CD4-positive, alpha-beta T cell treated with Interferon gamma for 1 hour (primary cell): ENCODE data around the gene NDUFS7.

Experiments
- DNase-seq: peaks from one replicate; pipeline ENCODE4 v3.0.0-alpha.2; 2020

Gene NDUFS7

DNA sequence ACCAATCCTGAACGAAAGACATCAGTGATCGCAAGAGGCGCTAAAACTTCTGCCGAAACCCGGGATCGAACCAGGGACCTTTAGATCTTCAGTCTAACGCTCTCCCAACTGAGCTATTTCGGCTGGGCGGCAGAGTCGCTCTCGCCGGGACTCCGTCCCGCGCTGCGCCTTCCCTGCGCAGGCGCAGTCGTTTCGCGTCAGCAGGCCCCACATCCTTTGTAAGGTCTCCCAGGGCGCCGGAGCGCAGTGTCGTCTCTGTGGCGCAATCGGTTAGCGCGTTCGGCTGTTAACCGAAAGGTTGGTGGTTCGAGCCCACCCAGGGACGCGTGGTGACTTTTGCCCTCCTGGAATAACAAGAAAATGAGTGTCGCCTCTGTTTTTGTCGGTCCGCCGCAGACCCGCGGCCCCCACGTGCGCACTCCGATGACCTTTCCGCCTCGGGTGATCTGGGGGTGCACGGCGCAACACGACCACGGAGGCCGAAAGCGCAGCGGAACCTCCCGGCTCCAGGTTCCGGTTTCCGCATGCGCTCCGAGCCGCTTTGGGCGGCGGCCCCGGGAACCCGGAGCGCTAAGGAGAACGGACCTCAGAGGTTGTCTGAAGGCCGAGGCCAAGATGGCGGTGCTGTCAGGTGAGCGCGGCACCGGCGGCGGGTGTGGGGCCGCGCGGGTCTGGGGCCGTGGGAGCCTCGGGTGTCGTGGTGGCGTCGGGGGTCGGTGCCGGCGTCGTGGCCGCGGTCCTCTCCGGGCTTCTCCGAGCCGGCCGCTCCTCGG, at the start of gene NDUFS7:
Gene NDUFS7 (plus strand): TSS at position 596 of the 773 bp plus-strand sequence. CDS start 20 bp downstream, at position 616.
- peak; percentile 93 for DNase-seq

DNA sequence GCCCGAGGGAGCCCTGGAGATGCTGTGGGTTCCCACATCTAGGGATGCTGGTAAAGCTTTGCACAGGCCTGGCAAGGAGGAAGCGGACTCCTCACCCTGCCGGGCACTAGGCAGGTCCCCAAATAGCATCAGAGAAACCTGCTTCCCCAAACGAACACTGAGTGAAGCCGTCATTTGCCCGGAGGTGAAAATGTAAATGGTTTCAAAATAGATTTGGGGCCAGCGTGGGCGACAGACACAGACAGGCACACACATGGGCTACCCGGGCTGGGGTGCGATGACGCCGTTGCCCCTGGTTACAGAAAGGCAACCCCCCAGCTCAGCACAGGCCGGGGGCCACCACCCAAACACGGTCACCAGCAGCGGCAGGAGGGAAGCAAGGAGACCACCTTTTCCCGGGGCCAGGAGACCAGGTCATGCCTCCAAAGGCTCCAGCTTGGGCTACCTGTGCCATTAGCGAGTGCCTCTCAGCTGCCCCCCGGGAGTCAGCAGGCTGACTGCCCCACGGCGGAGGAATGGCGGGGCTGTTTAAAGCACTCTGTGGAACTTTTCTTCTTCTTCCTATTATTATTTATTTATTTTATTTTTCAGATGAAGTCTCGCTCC, 47.5 kb upstream of the NDUFS7 start:
- DNase-seq: no peak

DNA sequence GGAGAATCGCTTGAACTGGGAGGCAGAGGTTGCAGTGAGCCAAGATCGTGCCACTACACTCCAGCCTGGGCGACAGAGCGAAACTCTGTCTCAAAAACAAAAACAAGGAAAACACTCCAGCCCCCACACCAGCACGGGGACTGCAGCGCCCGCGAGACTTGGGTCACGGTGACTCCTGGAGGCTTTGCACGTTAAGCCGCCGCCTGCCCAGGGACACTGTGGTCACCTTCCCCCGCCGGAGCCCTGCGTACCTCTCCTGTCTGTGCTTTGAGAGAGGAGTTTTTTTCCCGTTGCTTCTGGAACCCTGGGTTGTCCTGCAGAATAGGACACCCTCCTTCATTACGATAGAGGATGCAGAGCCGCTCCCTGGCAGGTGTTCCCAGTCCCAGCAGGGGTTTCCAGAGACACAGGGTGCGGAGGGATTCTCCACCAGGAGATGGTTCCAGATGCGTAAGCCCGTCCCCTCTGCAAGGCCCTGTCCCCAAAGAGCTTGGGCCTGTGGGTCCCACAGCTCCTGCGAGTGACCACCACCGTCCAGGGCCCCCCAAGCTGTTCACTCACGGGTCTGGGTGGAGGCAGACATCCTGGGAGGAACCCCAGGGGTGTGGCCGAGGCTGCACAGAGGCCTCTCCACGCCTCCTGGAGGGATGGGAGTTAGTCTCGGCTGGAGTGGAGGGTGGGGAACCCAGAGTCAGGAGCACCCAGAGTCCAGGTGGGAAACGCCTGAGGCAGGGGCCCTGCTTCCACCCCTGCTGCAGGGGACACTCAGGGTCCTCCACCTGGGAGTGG, 42.8 kb upstream of the NDUFS7 start:
- DNase-seq: no peak

DNA sequence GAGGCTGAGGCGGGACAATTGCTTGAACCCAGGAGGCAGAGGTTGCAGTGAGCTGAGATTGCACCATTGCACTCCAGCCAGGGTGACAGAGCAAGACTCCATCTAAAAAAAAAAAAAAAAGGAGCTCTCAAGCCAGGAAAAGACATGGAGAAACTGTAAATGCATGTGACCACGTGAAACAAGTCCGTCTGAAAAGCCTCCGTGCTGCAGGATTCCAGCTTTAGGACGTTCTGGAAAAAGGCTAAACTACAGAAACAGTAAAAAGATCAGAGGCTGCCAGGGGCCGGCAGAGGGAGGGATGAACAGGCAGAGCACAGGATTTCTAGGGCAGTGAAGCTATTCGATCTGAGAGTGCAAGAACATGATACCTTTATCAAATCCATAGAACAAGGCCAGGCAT, 40.7 kb upstream of the NDUFS7 start:
- DNase-seq: no peak

DNA sequence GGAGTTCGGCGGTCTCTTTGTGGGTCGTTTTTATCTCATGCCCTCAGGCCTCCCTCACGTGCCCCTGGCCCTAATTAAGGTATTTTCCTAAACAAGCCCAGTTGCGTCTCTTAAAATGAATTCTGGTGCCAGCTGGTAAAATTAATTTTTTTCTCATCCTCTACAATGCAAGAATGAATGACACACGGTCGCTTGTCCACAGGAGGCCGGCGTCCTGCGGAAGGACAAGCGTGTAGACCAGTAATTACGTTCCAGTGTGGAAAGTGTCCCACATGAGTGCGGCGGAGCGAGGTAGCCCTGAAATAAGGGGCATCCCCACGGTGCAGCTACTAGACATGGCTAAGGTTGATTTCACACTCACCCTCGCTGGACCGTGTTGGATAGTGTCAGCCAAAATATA, 34.5 kb upstream of the NDUFS7 start:
- no peak for DNase-seq

DNA sequence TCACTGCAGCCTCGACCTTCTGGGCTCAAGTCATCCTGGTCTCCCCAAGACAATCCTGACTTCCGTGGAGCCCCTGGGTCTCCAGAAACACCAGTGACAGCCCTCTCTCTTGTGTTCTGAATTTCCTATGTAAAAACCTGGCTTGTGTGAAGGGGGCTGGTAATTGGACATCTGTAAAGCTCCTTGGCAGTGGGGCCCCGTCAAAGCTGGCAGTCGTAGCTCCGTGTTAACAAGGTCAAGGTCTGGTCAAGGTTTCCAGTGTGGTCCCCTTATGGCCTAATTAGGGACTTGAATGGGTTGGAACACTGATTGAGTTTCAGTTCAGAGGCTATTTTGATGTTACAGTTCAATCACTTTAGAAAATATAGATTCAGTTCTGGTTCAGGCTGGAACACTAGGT, 32.8 kb upstream of the NDUFS7 start:
- DNase-seq: no peak

DNA sequence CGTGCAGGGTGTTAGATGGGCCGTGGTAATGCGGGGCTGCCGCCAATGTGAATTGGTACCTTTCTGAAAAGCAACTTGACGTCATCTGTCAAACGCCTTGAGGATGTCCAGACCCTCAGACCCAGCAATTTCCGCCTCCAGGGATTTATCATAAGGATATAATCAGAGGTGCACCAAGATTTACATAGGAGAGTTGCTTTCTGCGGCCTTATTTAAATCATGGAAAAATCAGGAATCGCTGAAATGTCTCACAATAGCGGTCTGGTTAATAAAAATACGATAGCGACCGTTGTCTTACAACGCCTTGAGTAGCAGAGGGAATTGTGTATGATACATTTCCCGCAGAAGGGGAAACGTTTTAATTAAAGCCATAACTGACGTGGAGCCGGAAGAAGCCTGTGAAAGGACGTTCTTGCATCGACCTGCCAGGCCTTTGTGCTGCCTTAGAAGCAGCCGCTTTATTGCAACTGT, 32.3 kb upstream of the NDUFS7 start:
- no peak for DNase-seq

DNA sequence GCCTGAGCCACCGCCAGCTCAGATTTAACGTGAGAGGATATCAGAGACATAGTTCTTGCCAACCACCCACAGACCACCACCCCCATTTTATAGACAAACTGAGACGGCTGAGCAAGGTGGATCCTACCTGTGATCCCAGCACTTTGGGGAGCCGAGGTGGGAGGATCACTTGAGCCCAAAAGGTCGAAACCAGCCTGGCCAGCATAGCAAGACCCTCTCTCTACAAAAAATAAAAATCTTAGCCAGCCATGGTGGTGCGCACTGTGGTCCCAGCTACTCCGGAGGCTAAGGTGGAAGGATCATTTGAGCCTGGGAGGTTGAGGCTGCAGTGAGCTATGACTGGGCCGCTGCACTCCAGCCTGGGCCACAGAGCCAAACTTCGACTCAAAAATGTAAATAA, 30.6 kb upstream of the NDUFS7 start:
- DNase-seq: no peak

DNA sequence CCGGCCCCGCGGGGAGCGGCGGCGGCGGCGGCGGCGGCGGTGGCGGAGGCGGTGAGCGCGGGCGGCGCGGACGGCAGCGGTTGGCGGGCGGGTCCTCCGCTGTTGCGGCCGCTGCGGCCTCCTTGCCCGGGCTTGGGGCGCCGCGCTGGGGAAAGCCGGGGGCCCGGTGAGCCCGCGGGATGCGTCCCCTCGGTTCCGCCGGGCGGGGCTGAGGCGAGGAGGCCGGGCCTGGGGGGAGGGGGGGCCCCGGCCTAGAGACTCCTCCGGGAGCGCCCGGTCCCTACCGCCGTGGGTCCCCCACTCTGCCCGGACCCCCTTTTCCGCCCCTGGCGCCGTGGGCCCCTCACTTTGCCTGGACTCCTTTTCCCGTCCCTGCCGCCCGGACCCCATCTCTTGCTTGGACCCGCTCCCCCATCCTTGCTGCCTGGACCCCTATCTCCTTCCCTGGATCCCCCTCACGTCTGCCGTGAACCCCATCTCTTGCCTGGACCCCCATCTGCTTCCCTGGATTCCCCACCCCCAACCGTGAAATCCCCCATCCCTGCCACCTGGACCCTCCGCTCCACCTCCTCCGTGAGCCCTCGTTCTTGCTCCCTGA, 28.6 kb upstream of the NDUFS7 start:
- no peak for DNase-seq

DNA sequence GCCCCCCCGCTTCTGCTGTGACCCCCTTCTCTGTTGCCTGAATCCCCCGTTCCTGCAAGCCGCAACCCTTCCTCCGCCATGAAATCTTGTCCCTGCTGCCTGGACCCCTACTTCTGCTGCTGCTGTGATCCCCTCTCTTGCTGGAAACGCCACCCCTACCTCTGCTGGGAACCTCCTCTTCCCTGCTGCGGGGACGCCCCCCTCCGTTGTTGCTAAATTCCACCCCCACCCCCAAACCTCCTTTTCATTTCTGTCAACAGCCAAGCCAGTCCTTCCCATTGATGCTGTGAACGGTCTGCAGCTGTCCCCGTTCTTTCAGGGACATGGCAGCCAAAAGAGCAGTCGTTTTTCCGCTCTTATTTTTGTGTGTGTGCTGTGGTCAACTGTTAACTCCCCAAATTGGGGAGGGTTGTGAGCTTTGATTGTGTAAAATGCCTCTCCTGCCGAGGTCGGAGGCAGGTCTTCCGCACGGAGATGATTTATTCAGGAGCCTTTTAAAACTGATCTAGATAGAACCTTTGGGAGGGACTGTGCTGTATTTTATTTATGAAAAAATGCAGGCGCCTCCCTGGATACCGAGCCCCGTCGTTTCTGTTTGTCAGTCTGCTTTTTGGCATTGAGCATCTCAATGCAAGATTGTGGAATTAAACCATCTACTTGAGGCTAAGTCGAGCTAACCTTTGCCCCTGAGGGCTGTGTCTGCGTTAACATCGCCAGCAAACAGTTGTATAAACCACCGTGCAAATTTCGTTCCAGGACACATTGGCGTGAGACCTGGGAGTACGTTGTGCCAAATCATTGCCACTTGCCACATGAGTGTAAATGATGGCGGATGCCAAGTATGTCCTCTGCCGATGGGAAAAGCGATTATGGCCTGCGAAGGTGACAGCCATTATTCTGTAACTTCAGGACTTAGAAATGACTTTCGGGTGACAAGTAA, 27.9 kb upstream of the NDUFS7 start:
- no peak for DNase-seq

DNA sequence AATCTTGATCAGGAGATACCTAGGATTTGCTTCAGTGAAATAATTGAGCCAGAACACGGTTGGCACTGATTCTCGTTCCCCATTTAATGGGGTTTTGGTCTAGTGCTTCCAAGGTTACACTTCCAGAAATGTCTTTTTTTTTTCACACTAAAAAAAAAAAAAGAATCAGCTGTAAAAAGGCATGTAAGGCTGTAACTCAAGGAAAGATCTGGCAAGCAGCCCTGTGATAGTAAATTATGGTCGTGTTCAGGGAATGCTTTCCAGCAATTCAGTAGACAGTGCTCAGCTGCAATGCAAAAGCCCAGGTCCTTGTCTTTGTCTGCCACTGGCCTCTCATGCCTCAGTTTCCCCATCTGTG, 27.2 kb upstream of the NDUFS7 start:
- DNase-seq: no peak

DNA sequence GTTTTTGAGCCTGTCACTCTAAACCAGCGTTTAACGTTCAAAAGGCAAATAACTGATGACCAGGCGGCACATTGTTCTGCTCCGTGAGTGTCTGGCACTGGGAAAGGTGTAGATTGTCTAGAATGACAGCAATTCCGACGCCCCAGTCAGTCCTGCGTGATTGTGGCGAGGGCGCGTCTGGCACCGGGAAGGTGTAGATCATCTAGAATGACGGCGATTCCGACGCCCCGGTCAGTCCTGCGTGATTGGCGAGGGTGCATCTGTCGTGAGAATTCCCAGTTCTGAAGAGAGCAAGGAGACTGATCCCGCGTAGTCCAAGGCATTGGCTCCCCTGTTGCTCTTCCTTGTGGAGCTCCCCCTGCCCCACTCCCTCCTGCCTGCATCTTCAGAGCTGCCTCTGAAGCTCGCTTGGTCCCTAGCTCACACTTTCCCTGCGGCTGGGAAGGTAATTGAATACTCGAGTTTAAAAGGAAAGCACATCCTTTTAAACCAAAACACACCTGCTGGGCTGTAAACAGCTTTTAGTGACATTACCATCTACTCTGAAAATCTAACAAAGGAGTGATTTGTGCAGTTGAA, 26.1 kb upstream of the NDUFS7 start:
- DNase-seq: no peak

DNA sequence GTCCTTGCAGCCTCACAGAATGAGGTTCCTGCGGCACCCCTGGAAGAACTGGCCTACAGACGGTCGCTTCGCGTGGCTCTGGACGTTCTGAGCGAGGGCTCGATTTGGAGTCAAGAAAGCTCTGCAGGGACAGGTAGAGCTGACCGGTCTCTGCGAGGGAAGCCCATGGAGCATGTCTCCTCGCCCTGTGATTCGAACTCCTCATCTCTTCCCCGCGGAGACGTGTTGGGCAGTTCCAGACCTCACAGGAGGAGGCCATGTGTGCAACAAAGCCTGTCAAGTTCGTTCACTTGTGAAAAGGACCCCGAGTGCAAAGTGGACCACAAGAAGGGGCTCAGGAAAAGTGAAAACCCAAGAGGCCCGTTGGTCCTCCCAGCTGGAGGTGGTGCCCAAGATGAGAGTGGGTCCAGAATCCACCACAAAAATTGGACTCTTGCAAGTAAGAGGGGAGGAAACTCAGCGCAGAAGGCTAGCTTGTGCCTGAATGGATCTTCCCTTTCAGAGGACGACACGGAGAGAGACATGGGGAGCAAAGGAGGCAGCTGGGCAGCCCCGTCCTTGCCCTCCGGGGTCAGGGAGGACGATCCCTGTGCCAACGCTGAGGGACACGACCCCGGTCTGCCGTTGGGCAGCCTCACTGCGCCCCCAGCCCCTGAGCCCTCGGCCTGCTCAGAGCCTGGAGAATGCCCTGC, 23.4 kb upstream of the NDUFS7 start:
- no peak for DNase-seq

DNA sequence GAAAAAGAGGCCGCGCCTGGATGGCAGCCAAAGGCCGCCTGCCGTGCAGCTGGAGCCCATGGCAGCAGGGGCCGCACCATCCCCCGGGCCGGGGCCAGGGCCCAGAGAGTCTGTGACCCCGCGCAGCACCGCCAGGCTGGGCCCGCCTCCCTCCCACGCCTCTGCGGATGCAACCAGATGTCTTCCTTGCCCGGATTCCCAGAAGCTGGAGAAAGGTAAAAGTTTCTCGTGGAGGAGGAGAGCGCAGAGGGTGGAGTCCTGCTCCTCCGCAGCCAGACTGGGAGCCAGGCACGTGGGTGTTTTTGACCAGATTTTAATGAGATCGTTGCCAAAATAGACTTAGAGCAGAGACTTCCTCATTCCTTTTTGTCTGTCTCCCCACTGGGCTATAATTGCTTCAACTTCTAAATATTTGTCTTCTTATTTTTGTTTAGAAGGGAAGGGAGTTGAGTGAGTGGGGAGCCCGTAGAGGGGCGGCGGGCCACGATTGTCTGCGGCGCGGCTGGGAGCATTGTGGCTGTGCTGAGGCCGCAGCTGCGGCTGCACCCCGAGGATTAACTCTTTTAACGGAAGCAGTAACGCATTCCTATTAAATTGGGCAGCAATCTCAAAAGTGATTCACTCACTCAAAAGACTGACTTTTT, 22.8 kb upstream of the NDUFS7 start:
- no peak for DNase-seq

DNA sequence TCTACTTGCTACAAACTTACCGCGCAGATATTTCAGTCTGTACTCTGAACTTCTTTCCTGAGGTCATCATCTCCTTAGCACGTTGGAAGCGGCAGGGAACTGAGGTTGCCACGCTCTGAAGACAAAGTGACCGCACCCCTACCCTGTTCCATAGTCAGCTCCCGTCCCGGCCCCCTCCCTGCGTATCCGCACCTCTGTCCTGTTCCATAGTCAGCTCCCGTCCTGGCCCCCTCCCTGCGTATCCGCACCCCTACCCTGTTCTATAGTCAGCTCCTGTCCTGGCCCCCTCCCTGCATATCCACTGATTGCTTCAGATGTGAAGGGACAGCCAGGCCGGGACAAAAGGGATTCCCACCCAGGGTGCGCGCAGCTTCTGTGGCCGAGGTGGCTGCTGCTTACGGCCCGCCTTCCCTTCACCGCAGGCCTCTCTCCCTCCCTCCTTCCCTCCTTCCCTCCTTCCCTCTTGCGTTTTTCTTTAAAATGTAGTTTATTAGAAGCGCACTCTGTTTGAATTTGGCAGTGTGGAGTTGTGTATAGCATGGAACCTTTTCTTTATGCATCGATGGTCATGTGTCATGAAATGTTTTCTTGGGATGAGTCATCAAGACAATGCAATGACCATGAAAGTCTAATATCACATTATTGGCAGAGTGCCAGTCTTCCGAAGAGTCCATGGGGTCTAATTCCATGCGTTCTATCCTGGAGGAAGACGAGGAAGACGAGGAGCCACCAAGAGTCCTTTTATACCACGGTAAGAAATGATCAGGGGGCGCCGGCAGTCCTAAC, 21.9 kb upstream of the NDUFS7 start:
- no peak for DNase-seq

DNA sequence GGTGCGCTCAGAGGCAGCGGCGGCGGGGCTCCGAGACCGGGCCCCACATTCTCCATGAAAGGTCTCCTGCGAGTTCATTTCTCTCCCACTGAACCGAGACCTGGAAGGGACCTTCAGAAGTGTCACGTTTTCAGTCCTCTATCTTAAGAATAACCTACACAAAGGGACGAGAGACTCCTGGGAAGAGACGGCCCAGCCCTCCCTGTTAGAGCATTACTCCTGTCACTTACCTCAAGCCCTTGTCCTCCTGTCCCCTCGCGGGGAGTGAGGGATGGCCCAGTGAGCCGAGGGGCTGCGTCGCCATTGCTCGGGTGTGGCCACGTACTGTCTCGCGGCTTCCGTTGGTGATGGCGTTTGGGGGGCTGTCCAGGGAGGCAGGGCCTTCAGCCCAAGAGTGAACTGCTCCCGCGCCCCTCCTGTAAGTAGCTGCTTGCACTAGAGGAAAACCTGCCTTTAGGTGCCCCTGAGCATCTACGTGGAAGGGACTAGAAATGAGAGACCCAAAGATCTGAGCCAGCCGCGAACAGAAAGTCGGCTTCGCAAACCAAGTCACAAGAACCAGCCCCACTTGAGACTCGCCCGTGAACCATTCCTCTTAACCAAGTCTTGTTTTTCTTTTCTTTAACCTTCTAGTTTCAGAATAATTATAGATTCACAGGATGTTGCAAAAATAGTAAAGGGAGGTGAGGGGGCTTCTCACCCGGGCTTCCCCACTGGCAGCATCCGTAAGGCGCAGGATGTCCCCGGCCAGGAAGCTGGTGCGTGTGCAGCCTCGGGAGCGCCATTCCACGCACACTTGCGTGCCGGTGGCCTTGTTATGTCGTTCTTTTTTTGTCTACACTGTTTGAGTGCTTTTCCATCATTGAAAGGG, 21.1 kb upstream of the NDUFS7 start:
- DNase-seq: no peak

DNA sequence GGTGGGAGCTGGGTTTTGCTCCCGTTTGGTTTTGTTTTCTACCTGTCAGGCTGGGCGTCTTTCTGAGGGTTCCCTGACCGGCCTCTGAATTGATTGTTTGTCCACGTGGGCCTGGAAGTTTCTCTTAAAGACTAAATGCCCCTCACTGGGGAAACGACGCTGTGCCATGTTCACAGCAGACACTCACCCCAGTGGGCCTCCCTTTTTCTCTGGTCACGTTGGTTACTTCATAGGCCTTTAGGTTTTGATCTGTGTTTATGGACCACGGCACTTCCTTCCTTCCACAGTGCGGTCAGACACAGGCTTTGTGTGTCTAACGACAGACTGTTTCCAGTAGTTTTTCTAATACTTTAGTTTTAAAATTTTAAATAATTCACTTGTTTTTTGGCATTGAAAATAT, 20.1 kb upstream of the NDUFS7 start:
- peak; percentile 40 for DNase-seq

DNA sequence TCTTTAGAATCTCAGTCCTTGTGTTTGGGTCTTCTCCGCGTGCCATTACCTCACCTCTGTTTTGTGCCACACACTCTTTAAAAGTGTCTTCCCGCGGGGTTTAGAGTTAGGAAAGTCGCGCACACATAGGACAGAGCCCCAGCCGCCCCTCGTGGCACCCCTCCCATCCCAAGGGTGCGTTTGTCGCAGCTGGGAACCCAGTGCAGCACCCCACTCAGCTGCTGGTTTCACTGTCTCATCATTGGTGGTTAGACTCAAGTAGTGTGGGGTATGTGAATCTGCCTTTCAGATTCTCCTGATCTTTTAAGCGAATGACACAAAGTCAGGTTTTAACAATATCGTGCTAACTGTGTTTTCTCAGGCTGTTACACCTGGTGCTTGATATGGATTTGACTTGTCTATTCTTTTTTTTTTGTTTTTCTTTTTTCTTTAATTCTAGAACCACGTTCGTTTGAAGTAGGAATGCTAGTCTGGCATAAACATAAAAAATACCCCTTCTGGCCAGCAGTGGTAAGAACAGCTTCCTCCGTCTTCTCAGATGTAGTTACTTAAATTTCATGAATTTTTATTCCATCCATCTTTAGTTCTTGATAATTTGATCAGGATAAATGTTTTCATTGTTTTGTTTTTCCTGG, 19.5 kb upstream of the NDUFS7 start:
- DNase-seq: no peak
